ENCODE measurements around the gene EMX2.

EMX2 gene

DNA sequence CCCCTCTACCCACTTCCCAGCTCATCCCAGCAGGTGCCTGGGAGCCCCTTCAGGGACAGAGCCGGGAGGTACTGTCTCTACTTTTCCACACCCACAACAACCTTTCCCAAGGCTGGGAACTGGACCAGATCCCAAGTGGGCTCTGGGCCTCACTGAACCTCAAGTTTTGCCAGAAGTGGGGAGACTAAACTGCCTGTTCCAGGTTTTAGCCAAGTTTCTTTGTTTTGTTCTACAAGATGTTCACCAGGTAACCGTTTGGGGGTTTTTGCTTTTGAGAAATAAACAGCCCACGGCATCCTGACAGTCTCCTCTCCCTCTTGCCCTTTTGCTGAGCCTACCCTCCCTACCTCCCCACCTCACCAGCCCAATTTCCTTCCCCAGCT is 10.6 kb upstream of the EMX2 start:
- no peak for DNase-seq (ENCODE audit: low read depth)

DNA sequence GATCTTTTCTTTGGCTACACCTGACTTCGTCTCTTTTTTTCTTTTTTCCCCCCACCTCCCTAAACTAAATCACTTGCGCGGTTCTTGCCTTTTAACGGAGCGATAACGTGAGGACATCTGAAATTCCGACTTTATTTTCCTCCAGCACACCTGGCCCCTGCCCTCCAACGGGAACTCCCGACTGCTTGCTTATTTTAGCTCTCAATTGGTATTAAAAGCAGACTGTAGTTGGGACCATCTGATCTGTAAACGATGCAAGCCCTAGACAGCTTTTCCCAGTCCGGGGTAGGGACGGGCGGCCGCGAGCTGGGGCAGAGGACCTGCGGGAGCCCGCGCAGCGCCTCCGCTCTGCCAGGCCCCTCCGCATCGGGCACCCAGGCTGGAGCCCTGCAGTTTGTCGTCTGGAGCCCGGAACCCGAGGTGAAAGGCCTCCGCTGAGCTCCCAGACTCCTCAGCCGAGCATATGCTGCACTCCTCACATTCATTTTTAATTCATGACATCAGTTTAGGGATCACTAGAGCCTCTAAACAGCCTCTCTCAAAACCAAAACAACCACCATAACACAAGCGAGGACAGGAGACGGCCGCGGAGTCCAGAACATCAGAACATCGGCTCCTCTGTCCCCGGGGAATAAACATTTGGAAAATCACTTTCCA is 10.0 kb upstream of the EMX2 start:
- DNase-seq (ENCODE audit: low read depth): no peak

DNA sequence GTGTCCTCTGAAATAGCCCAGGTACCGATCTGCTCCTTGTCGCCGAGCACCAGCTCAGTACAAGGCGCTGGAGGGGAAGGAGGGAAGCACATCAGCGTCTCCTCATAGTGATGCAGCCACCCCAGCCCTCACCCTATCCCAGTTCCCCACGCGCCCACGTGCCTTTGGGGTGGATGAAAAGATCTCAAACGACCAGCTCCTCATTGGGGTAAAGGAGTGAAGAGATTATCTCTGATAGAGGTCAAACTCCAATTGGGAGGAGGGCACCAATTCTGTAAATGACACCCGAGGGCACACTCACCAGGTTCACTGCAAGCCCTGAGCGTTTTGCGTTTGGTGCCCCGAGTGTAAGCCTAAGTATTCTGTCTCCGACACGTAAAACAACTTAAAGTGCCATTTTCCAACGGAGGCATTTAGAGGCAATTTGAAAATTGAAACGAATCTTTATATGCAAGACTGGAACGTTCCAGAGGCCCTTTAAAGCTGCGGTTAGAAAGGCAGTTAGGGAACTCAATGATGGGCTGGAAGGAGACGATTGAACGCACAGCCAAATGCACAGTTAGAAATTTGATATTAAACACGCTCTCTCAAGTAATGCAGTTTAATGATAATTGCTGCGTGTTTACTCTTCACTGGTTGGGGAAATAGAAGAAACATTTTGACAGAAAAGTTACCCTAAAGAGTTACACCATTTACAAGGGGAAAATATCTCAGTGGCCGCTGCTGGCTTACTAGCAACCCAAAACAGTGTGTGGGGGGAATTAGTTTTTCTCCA is 8.9 kb upstream of the EMX2 start:
- no peak for DNase-seq (ENCODE audit: low read depth)

DNA sequence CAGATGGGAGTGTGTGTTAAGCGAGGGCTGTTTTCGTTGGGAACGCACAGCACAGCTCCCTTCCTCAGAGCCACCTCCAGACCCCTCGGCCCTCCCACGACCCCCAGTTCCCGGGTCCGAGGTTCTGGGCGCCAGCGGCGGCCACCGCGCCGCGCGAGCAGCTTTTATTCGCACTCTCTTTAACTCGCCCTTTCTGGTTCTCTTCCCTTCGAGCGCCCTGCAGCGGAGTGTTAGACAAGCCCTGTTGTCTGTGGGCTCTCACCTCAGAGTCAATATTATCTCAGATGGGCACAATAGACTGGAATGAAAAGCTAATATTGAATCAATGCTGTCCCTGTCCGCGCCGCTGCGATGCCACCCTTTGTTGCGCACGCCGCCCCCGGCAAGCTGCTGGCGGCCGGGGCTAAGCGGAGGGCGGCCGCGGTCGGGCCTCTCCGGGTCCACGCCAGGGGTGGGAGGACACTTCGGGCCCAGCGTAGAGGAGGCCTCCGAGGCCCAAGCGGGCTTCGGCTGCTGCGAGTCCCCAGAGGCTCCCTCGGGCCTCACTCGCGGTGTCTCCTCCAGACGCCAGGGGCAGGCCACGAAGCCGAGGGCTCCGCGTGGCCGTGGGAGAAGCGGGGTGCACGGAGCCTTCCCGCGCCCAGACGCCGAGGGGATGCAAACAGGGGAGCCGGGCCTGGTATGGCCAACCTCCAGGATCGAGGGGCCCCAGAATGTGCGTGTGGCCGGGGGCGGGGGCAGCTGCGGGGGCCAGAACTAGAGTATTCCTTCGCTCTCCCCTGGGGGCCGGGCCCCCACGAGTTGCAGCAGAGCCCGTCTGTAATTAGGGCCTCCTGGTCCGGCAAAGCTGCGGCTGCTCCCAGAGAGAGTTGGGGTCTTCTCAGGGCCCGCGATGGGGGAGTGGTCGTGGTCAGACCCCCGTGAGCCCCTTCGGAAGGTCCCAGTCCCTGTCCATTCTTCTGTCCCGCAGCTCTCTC is 7.9 kb upstream of the EMX2 start:
- no peak for DNase-seq (ENCODE audit: low read depth)

GRCh38 chr10:117535298-117536071 is 7.1 kb upstream of the EMX2 start:
- DNase-seq (ENCODE audit: low read depth): no peak

GRCh38 chr10:117536072-117536865 is 6.3 kb upstream of the EMX2 start:
- DNase-seq (ENCODE audit: low read depth): no peak

- DNase-seq (ENCODE audit: low read depth): no peak
Observed at GRCh38 chr10:117536866-117537435, 5.6 kb upstream of the EMX2 start.

DNA sequence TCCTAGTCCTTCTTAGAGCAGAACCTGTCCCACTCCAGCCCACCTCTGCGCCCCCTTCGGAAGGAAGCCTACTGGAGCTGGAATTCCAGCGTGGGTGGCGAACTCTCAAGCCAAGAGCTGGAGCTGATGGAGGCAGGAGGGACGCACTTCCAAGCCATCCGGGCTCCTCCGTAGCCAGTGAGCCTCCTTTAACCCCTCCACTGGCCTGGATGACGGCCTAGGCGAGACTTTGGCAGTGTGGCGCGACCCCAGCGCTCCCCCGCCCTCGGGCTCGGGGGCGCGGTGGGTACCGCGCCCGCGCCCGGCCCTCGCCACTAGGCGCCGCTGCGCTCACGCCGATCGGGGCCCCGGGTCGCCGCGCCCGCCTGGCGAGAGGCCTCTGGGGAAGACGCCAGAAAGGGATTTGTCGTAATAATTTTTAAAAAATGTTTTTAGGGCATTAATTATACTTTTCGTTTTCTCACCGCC is 5.1 kb upstream of the EMX2 start:
- DNase-seq (ENCODE audit: low read depth): no peak

DNA sequence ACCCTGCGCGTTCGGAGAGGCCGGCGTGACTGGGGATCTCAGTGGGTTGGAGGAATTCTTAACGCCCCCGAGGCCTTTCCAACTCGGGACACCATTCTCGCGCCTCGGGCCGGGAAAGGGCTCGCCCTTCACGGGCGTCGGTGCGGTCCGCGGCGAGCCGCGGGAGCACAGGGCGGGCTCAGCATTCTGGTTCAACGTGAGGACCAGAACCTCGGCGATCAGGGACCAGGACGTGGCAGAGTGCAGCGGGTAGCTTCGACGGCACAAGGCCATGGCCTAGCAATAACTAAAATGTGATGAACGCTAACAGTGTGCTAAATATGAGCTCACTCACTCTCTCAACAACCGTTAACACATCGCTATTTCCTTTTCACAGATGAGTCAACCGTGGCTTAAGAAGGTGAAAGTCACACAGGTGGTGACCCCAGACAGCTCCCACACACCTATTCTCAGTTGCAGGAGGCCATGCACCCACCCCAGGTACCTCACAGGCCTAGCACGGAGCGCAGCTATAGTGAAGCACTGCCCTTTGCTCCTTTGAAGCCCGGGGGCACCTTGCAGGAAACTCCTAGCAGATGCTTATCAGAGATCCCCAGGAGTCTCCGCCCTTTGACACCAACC is 4.5 kb upstream of the EMX2 start:
- DNase-seq (ENCODE audit: low read depth): no peak

DNA sequence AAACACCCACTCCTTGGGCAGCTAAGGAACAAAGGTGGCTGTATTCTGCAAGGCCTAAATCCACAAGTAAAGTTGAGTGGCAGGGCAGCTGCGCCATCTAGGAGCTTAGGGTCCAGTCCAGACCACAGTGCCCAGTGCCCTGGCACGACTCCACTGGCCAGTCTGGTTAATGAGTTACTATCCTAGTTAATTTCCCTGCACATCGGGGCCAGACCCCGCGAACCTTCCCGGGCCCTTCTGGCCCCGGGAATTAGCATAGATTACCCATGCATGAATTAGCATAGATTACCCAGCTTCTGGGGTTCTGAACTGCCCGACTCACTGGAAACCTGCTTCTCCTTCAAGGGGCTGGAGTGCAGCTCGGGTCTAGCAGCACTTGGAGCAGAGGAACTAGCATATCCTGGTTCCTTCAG is 3.2 kb upstream of the EMX2 start:
- no peak for DNase-seq (ENCODE audit: low read depth)

DNA sequence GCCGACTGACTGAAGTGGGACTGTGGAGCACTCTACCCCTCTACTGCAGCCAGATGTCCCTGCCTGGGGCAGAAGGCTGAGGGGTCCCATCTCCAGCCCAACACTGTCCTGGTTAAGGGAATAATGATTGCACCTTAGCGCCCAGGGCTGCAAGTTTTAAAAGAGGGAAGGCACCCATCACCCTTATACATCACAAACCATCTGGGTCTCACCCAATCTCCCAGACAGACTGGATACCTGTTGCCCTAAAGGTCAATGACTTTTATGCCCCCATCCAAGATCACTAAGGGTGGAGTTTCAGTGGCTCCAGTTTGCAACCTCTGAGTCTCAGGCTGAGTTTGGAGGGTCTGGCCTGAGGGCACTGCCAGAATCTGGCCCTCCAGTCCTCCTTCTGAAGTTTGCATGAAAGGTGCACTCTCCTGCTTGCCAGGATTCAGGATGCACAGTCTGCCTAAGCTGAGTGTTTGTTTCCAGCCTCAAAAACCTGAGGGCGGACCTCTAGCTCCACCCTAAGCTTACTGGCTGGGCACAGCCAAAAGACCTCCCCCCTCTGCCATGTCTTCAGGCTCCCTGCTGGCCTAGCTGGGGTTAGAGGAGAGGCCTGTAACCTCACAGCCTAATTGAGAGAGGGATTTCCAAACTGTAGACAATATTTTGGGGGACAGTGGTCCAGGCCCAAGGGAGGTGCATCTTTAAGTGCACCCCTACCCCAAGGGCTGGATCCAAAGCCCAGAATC is 2.5 kb upstream of the EMX2 start:
- no peak for DNase-seq (ENCODE audit: low read depth)

DNA sequence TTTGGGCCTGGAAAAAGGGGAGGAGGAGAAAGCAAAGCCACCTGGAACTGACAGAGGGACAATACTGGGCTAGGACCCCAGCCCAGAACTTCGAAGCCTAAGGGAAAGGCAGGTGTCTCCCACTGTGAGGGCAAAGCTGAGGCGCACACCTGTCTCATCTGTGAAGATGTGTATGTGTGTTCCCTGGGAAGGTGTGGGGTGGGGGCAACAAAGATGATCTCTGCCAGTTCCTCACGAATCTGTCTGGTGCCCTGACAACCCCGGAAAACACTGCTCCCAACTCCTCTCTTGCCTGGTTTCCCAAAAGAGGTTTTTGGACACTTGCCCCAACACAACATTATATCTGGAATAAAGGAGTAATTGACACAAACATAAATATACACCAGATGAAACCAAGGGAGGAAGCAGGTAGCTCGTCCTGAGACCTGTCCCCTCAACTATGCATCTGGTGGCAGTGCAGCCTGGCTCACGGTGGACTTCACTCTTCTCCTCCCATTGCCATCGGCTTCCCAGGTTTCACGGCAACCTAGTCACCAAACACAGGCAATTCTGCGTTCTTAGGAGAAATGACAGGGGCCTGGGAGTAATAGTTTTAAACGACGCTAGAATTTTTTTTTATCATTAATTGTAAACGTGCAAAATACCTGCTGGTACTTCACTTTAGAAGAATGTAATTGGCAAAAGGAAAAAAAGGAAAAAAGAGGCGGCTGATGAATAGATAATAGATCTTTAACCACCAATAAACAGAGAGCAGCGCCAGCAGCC is 1.7 kb upstream of the EMX2 start:
- DNase-seq (ENCODE audit: low read depth): no peak

- no peak for DNase-seq (ENCODE audit: low read depth)
Observed at GRCh38 chr10:117541405-117541908, 1.1 kb upstream of the EMX2 start.

GRCh38 chr10:117541909-117542705 is 439 bp upstream of the EMX2 start:
- DNase-seq (ENCODE audit: low read depth): no peak

GRCh38 chr10:117543225-117544003 is 868 bp downstream of the EMX2 start:
- no peak for DNase-seq (ENCODE audit: low read depth)

DNA sequence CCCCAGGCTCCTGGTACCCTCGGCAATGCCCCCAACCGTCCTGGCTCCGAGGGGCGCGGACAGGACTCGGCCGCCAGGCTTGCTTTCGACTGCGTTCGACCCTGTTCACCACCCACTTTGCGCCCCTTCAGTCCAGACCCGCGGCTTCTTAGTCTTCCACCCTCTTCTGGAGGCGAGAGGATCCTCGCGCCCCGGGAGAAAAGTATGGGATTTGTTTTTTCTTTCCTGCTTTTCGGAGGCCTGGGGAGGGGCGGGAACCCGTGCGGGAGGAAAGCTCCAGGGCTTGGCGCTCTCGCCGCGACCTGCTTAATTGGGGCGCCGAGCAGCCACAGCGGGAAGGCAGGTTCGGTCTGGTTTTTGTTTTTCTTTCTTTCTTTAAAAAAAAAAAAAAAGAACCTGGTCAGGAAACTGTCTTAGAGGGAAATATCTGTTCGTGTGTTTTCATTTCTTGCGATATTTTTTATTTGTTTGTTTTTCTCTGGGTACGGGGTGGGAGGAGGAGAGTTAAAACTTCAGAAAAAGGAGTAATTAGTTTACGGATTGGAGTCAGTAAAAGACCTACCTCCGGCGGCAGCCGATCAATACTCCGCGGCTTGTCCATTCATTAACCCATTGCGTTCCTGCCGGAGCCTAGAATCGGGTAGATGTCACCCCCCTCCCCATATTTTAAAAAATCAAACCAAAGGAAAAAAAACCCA is 1.6 kb downstream of the EMX2 start:
- DNase-seq (ENCODE audit: low read depth): no peak

Measured in activated T-cell treated with anti-CD3 and anti-CD28 coated beads for 1 hour (primary cell).